Gastrocnemius medialis (tissue), 4 donors: ENCODE measurements around the gene PASD1. TPM values are rescaled to one million over a fixed set of nuclear protein-coding genes. Genes with fewer than 3 reads are reported as not detected.

ENCODE experiments used
- ATAC-seq, 2 donors: fragments of 150-250 bp; one replicate each; pipeline ENCODE4 v1.9.1; 2016
- DNase-seq, 2 donors: peaks; one replicate each; pipeline ENCODE4 v3.0.0-alpha.2; 2019
- H3K27ac ChIP-seq, 4 donors: fragments of 200-600 bp; sonication (generic); 1 replicate in 1 of 4; 2 replicates in 3 of 4; pipeline ENCODE4 v1.5.1; 2016 to 2018; ENCODE audit warnings: mild to moderate bottlenecking in 2 of 4, moderate library complexity in 1 of 4
- H3K27me3 ChIP-seq, 3 donors: fragments of 200-600 bp; sonication (generic) in 2 of 3; 1 replicate in 1 of 3; 2 replicates in 2 of 3; pipeline versions ENCODE4 v1.5.1 to v1.6.0; 2016 to 2019; ENCODE audit warnings: mild to moderate bottlenecking in 1 of 3, moderate library complexity in 1 of 3
- H3K36me3 ChIP-seq, 2 donors: fragments of 200-600 bp; sonication (generic) in 1 of 2; one replicate each; pipeline ENCODE4 v1.5.1; 2017 to 2018
- H3K4me1 ChIP-seq, 2 donors: fragments of 200-600 bp; sonication (generic) in 1 of 2; one replicate each; pipeline ENCODE4 v1.5.1; 2016 to 2017; ENCODE audit warnings: mild to moderate bottlenecking in 2 of 2
- H3K4me3 ChIP-seq, 4 donors: fragments of 200-600 bp; sonication (generic) in 3 of 4; 1 replicate in 1 of 4; 2 replicates in 3 of 4; pipeline ENCODE4 v1.5.1; 2016 to 2019; ENCODE audit warnings: mild to moderate bottlenecking in 2 of 4
- H3K9me3 ChIP-seq, 3 donors: fragments of 200-600 bp; sonication (generic) in 2 of 3; 1 replicate in 1 of 3; 2 replicates in 2 of 3; pipeline ENCODE4 v1.5.1; 2016 to 2019
- CTCF ChIP-seq, 5 experiments: fragments of 450-650 bp in 3 of 5; fragments of 200-600 bp in 2 of 5; sonication (generic) in 2 of 5; IDR thresholded peaks in 4 of 5; conservative IDR thresholded peaks in 1 of 5; 1 replicate in 4 of 5; 2 replicates in 1 of 5; pipeline ENCODE4 v1.5.1; 2016 to 2019; ENCODE audit warnings: antibody characterized with exemption in 5 of 5, mild to moderate bottlenecking in 3 of 5, moderate library complexity in 3 of 5
- POLR2A ChIP-seq, 2 donors: fragments of 450-650 bp; IDR thresholded peaks; one replicate each; pipeline ENCODE4 v1.6.1; 2017; ENCODE audit warnings: antibody characterized with exemption in 2 of 2, mild to moderate bottlenecking in 2 of 2, moderate library complexity in 2 of 2
- in situ Hi-C, 4 donors: fragments of 200-750 bp; cut with MboI; loops; one replicate each; pipeline versions ENCODE4 v1.15.0 to v1.8.0; 2017; ENCODE audit warnings: low sequenced_read_pairs in 4 of 4
- intact Hi-C: fragments of 100-400 bp; cut with DNase I; formaldehyde crosslinking; loops from one replicate; pipeline ENCODE4 v1.15.1; 2023; ENCODE audit warnings: low total_unique reads
- total RNA-seq, 4 donors: library from RNA; depleted of rRNA; stranded (reverse); fragments of >200 nt; gene quantifications; one replicate each; pipeline versions ENCODE4 v1.1.0 to v1.2.3, GENCODE V29; 2016

Gene PASD1
- total RNA-seq, 4 donors from 2014 or later, result not detected

- H3K4me3 ChIP-seq, result no peak overlapping the region
- no peak for ATAC-seq
- in situ Hi-C loops (no loop called here), intact Hi-C loops (no loop called here)
- TF ChIP-seq CTCF (IDR thresholded peaks at IDR 0.05 in 4 of 5, conservative IDR thresholded peaks at IDR 0.05 in 1 of 5) (no peak), POLR2A (IDR thresholded peaks at IDR 0.05) (no peak)
- no peaks in the 10 kb centered on the region for H3K27me3 ChIP-seq
- no peaks in the 10 kb centered on the region for H3K9me3 ChIP-seq
- no peaks in the 10 kb centered on the region for H3K4me1 ChIP-seq
- no peak for DNase-seq
- no peak overlapping the region for H3K27ac ChIP-seq
- no peaks in the 10 kb centered on the region for H3K36me3 ChIP-seq
These were observed 45.7 kb downstream of the PASD1 start for GRCh38 chrX:151609222-151609621.

GRCh38 chrX:151621422-151621821 lies 57.9 kb downstream of the PASD1 start:
- no peaks in the 10 kb centered on the region for H3K36me3 ChIP-seq
- intact Hi-C loops, result no loop called here
- in situ Hi-C loops, result no loop called here
- H3K4me1 ChIP-seq, result no peaks in the 10 kb centered on the region
- ATAC-seq (no peak), DNase-seq (no peak)
- no peak overlapping the region for H3K27ac ChIP-seq
- H3K9me3 ChIP-seq, result no peaks in the 10 kb centered on the region
- no peaks in the 10 kb centered on the region for H3K27me3 ChIP-seq
- H3K4me3 ChIP-seq, result no peak overlapping the region
- TF ChIP-seq POLR2A (IDR thresholded peaks at IDR 0.05) (no peak), CTCF (IDR thresholded peaks at IDR 0.05 in 4 of 5, conservative IDR thresholded peaks at IDR 0.05 in 1 of 5) (no peak)

GRCh38 chrX:151624677-151625076 lies 61.2 kb downstream of the PASD1 start:
- H3K4me1 ChIP-seq, result no peaks in the 10 kb centered on the region
- H3K27ac ChIP-seq, result no peak overlapping the region
- ATAC-seq, result no peak
- DNase-seq, result no peak
- no peak for TF ChIP-seq CTCF (IDR thresholded peaks at IDR 0.05 in 4 of 5, conservative IDR thresholded peaks at IDR 0.05 in 1 of 5)
- no peak for TF ChIP-seq POLR2A (IDR thresholded peaks at IDR 0.05)
- in situ Hi-C loops (no loop called here), intact Hi-C loops (no loop called here)
- H3K4me3 ChIP-seq, result no peak overlapping the region
- H3K27me3 ChIP-seq, result no peaks in the 10 kb centered on the region
- H3K36me3 ChIP-seq, result no peaks in the 10 kb centered on the region
- no peaks in the 10 kb centered on the region for H3K9me3 ChIP-seq

- Histone ChIP-seq H3K27ac (no peak overlapping the region), H3K36me3 (no peaks in the 10 kb centered on the region), H3K4me3 (no peak overlapping the region), H3K27me3 (no peaks in the 10 kb centered on the region), H3K4me1 (no peaks in the 10 kb centered on the region), H3K9me3 (no peaks in the 10 kb centered on the region)
- TF ChIP-seq CTCF (IDR thresholded peaks at IDR 0.05 in 4 of 5, conservative IDR thresholded peaks at IDR 0.05 in 1 of 5), result no peak
- intact Hi-C loops (no loop called here), in situ Hi-C loops (no loop called here)
- ATAC-seq (no peak), DNase-seq (no peak)
These were observed 68.3 kb downstream of the PASD1 start for GRCh38 chrX:151631822-151632221.

GRCh38 chrX:151633157-151633556 lies 69.7 kb downstream of the PASD1 start:
- H3K27ac ChIP-seq, result no peak overlapping the region
- intact Hi-C loops (no loop called here), in situ Hi-C loops (no loop called here)
- H3K27me3 ChIP-seq, result no peaks in the 10 kb centered on the region
- no peaks in the 10 kb centered on the region for H3K9me3 ChIP-seq
- TF ChIP-seq POLR2A (IDR thresholded peaks at IDR 0.05) (no peak), CTCF (IDR thresholded peaks at IDR 0.05 in 4 of 5, conservative IDR thresholded peaks at IDR 0.05 in 1 of 5) (no peak)
- DNase-seq, result no peak
- ATAC-seq, result no peak
- H3K36me3 ChIP-seq, result no peaks in the 10 kb centered on the region
- H3K4me1 ChIP-seq, result no peaks in the 10 kb centered on the region
- no peak overlapping the region for H3K4me3 ChIP-seq
